OCI-LY7 (cell line): ENCODE data around the gene PDZD2. TPM values are rescaled to one million over a fixed set of nuclear protein-coding genes. Genes with fewer than 3 reads are reported as not detected.

ENCODE experiments used
- BruUV-seq: library from RNA; stranded (reverse); fragments of 400-500 nt; replicated peaks from 2 replicates; lab custom pipeline; 2021; lab: Mats Ljungman, UMichigan
- CTCF ChIA-PET: fragments of 300-600 bp; sonication (Branson Sonifier 250); formaldehyde crosslinking; loops from one replicate; lab custom pipeline; 2022; ENCODE audit warnings: antibody characterized with exemption; ENCODE audit not compliant: unreplicated experiment; lab: Charles Lee
- POLR2A ChIA-PET: fragments of 300-600 bp; sonication (Branson Sonifier 250); formaldehyde crosslinking; loops from one replicate; lab custom pipeline; 2022; ENCODE audit warnings: antibody characterized with exemption; lab: Charles Lee
- DNase-seq: peaks from one replicate; pipeline ENCODE4 v3.0.0-alpha.2; 2015; ENCODE audit warnings: low spot score
- H2AFZ ChIP-seq: fragments of 200-600 bp; sonication (generic), shearing (Covaris generic); 2 replicates; pipeline ENCODE4 v1.6.1; 2014; ENCODE audit warnings: mild to moderate bottlenecking, antibody characterized with exemption, low read length, moderate library complexity
- H3K27ac ChIP-seq: fragments of 200-600 bp; sonication (generic); 2 replicates; pipeline ENCODE4 v1.5.1; 2014; ENCODE audit warnings: mixed run types, low read depth, mild to moderate bottlenecking, moderate library complexity, low read length, inconsistent platforms; ENCODE audit not compliant: poor library complexity, severe bottlenecking
- H3K36me3 ChIP-seq: fragments of 200-600 bp; sonication (generic); 2 replicates; pipeline ENCODE4 v1.6.1; 2014; ENCODE audit warnings: mild to moderate bottlenecking, antibody characterized with exemption, low read length, moderate library complexity, mixed read lengths; ENCODE audit not compliant: insufficient read depth
- H3K4me1 ChIP-seq: fragments of 200-600 bp; sonication (generic); 2 replicates; pipeline ENCODE4 v1.5.1; 2014; ENCODE audit warnings: mild to moderate bottlenecking, low read length; ENCODE audit not compliant: insufficient read depth, poor library complexity, severe bottlenecking
- H3K4me2 ChIP-seq: fragments of 200-600 bp; sonication (generic); 2 replicates; pipeline ENCODE4 v1.6.1; 2014; ENCODE audit warnings: mild to moderate bottlenecking, low read length
- H3K4me3 ChIP-seq: fragments of 200-600 bp; sonication (generic); 2 replicates; pipeline ENCODE4 v1.5.1; 2014; ENCODE audit warnings: mild to moderate bottlenecking, low read depth, low read length; ENCODE audit not compliant: poor library complexity, severe bottlenecking
- H3K79me2 ChIP-seq: fragments of 200-600 bp; sonication (generic); 2 replicates; pipeline ENCODE4 v1.6.1; 2016; ENCODE audit warnings: low read depth, mild to moderate bottlenecking, low read length, moderate library complexity, mixed read lengths; ENCODE audit not compliant: insufficient read depth
- H3K9me2 ChIP-seq: fragments of 200-600 bp; sonication (generic); 2 replicates; pipeline ENCODE4 v1.6.1; 2016; ENCODE audit warnings: mild to moderate bottlenecking, low read length, mixed read lengths; ENCODE audit not compliant: insufficient read depth
- H3K9me3 ChIP-seq: fragments of 200-600 bp; sonication (generic); 2 replicates; pipeline ENCODE4 v1.6.1; 2014; ENCODE audit warnings: mild to moderate bottlenecking, mixed run types, low read length, mixed read lengths
- H4K20me1 ChIP-seq: fragments of 200-600 bp; sonication (generic); 2 replicates; pipeline ENCODE4 v1.6.1; 2014; ENCODE audit warnings: mild to moderate bottlenecking, antibody characterized with exemption, low read length, moderate library complexity, mixed read lengths; ENCODE audit not compliant: insufficient read depth
- CTCF ChIP-seq: fragments of 200-600 bp; sonication (generic); conservative IDR thresholded peaks from 2 replicates; pipeline ENCODE4 v1.5.1; 2014; ENCODE audit warnings: mild to moderate bottlenecking, antibody characterized with exemption, low read length, moderate library complexity, mixed read lengths
- EZH2phosphoT487 ChIP-seq: fragments of 200-600 bp; sonication (generic); IDR thresholded peaks from 2 replicates; pipeline ENCODE4 v1.6.1; 2018; ENCODE audit warnings: low read depth, borderline replicate concordance, mild to moderate bottlenecking, mixed run types, antibody characterized with exemption, low read length, moderate library complexity, mixed read lengths
- intact Hi-C: fragments of 100-400 bp; cut with micrococcal nuclease; formaldehyde crosslinking; loops from one replicate; pipeline ENCODE4 v1.10.0; 2022; ENCODE audit not compliant: unreplicated experiment
- total RNA-seq, 2 experiments: library from RNA; depleted of rRNA in 1 of 2; stranded (reverse); fragments of >200 nt in 1 of 2; shearing (Covaris generic) in 1 of 2; gene quantifications; 2 replicates each; pipeline ENCODE4 v1.2.3, GENCODE V29; 2014 to 2022

The PDZD2 gene
- total RNA-seq, 2 experiments from 2014 or later = 8.6 to 10.6 TPM

- no peak for DNase-seq
- Histone ChIP-seq H3K79me2 (no peaks in the 10 kb centered on the region), H3K9me2 (no peaks in the 10 kb centered on the region), H3K27ac (no peak overlapping the region), H2AFZ (no peak overlapping the region), H4K20me1 (no peaks in the 10 kb centered on the region), H3K4me3 (no peak overlapping the region), H3K4me1 (no peaks in the 10 kb centered on the region), H3K4me2 (no peak overlapping the region), H3K9me3 (no peaks in the 10 kb centered on the region), H3K36me3 (peaks cover 19% of the 10 kb centered on the region)
- TF ChIP-seq EZH2phosphoT487 = no peak
- no peak for TF ChIP-seq CTCF
- BruUV-seq = no TSS peak
- CTCF ChIA-PET = no interaction called here
- POLR2A ChIA-PET = interaction anchor here (1.7 kb wide), 1 partner anchor 9 kb away, joined by 3 read pairs; no protein-coding TSS in a partner anchor
- intact Hi-C loops = no loop called here
These were observed 417.2 kb downstream of the PDZD2 start for GRCh38 chr5:32055891-32056866.

- CTCF ChIA-PET = no interaction called here
- intact Hi-C loops = no loop called here
- BruUV-seq = no TSS peak
These were observed 418.5 kb downstream of the PDZD2 start for GRCh38 chr5:32057187-32058096.

More at GRCh38 chr5:32057187-32058096, 418.5 kb downstream of the PDZD2 start:
- Histone ChIP-seq H4K20me1 (no peaks in the 10 kb centered on the region), H3K4me2 (no peak overlapping the region), H3K9me3 (no peaks in the 10 kb centered on the region), H2AFZ (no peak overlapping the region), H3K4me3 (no peak overlapping the region), H3K27ac (no peak overlapping the region), H3K36me3 (peaks cover 24% of the 10 kb centered on the region), H3K4me1 (no peaks in the 10 kb centered on the region), H3K9me2 (no peaks in the 10 kb centered on the region), H3K79me2 (no peaks in the 10 kb centered on the region)
- POLR2A ChIA-PET = interaction anchor here (0.6 to 1.7 kb wide), 5 partner anchors 10 to 568 kb away, joined by 3 to 4 read pairs (median 3); no protein-coding TSS in a partner anchor
- TF ChIP-seq EZH2phosphoT487 = no peak
- peak; percentile 61 for TF ChIP-seq CTCF
- DNase-seq = no peak
